T-helper 2 cell treated with Interferon-gamma antibody and Interleukin-4, amounts not matched to agents 100 ng/mL and 5 ng/mL, for 36 hours (primary cell): ENCODE data around the gene TRIM56. TPM values are rescaled to one million over a fixed set of nuclear protein-coding genes. Genes with fewer than 3 reads are reported as not detected.
"Not testable (repeated sequence)": the region's sequence is repeated elsewhere in the genome, so short reads cannot be mapped to it uniquely, and the experiment has no call there.

ENCODE experiments used
- intact Hi-C: fragments of 100-400 bp; cut with micrococcal nuclease; formaldehyde crosslinking; loops from one replicate; pipeline ENCODE4 v1.15.1; 2023
- total RNA-seq: library from RNA; stranded (reverse); gene quantifications from 2 replicates; pipeline ENCODE4 v1.2.3, GENCODE V29; 2022

TRIM56 gene
- total RNA-seq: 60.0 and 61.6 TPM in 2 replicates

DNA sequence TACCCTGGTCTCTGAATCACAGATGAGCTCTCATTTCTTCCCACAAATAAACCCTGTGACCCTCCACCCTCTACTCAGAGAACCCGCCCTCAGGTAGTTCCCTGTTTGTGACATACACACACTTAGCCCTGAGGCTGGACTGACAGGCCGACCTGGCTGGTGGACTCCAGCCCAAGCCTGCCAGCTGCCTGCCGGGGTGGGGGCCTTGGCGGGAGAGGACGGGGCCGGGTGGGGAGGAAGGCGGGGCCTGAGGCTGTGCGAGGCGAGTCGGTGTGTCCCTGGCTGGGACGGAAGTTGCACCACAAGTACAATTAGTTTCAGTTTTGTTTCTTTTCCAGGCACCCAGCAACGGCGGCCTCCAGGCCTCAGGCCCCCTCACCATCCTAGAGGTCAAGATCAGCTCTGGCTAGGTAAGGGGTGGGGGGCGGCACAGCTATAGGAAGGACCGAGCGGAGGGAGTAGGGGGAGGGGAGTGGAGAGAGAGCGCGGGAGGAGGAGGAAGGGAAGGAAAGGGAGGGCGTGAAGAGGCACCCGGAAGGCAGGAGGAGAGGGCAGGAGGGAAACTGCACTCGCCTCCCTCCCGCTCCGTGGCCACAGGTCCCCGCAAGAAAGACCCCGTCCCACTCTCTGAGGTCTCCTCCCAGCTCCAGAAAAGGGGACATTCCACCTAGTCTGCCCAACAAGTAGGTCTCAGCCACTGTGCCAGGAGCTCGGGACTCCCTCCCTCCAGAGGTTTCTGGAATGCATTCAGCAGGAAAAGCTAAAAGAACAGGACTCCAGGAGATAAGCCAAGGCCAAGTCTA is at the start of gene TRIM56:
TRIM56 (plus strand) TSS at position 320 of the 803 bp plus-strand sequence. CDS start 1,832 bp downstream, outside the sequence.
- intact Hi-C loops: loop anchor here (10.0 kb wide), 1 partner anchor 69 kb away; the partner anchor contains the start of gene AP1S1

DNA sequence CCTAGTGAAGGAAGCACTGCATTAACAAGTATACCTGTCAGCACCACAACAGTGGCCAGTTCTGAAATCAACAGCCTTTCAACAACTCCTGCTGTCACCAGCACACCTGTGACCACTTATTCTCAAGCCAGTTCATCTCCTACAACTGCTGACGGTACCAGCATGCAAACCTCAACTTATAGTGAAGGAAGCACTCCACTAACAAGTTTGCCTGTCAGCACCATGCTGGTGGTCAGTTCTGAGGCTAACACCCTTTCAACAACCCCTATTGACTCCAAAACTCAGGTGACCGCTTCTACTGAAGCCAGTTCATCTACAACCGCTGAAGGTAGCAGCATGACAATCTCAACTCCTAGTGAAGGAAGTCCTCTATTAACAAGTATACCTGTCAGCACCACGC is 49.3 kb upstream of the TRIM56 start:
- intact Hi-C loops: no loop called here

- intact Hi-C loops: not testable (repeated sequence)
Observed at GRCh38 chr7:101041283-101041682, 44.0 kb upstream of the TRIM56 start.

DNA sequence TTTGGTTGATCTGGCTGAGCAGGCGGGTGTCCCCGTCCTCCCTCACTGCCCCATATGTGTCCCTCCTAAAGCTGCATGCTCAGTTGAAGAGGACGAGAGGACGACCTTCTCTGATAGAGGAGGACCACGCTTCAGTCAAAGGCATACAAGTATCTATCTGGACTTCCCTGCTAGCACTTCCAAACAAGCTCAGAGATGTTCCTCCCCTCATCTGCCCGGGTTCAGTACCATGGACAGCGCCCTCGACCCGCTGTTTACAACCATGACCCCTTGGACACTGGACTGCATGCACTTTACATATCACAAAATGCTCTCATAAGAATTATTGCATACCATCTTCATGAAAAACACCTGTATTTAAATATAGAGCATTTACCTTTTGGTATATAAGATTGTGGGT is 26.9 kb upstream of the TRIM56 start:
- intact Hi-C loops: no loop called here

- intact Hi-C loops: loop anchor here (1.0 kb wide), 2 partner anchors 93 to 162 kb away; no protein-coding TSS in a partner anchor
Observed at GRCh38 chr7:101059620-101059942, 25.7 kb upstream of the TRIM56 start.

DNA sequence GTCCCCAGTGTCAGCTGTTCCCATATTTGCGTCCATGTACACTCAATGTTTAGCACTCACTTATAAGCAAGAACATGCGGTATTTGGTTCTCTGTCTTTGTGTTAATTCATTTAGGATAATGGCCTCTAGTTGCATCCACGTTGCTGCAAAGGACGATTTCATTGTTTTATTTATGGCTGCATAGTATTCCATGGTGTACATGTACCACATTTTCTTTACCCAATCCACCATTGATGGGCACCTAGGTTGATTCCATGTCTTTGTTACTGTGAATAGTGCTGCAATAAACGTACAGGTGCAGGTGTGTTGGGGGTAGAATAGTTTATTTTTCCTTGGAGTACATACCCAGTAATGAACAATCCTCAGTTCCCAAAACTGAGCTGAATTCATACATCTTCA is 24.3 kb upstream of the TRIM56 start:
- intact Hi-C loops: no loop called here

DNA sequence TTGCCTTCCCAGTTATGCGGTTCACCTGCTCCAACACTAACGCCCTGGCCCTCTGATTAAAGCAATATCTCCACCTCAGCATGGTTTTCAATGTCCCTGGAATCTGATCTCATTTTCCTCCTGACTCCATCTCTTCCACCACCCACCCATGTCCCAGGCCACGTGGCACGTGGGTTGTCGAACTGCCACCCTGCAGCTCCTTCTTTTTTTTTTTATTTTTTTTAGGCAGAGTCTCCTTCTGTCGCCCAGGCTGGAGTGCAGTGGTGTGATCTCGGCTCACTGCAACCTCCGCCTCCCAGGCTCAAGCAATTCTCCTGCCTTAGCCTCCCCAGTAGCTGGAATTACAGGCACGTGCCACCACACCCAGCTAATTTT is 21.1 kb upstream of the TRIM56 start:
- intact Hi-C loops: not testable (repeated sequence)

DNA sequence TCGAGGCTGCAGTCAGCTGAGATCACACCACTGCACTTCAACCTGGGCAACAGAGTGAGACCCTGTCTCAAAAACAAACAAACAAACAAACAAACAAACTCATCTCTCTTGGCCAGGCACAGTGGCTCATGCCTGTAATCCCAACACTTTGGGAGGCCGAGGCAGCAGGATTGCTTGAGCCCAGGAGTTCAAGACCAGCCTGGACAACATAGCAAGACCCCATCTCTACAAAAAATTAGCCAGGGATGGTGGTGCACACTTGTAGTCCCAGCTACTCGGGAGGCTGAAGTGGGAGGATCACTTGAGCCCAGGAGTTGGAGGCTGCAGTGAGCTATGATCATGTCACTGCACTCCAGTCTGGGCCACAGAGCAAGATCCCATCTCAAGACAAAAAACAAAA is 20.1 kb upstream of the TRIM56 start:
- intact Hi-C loops: not testable (repeated sequence)

DNA sequence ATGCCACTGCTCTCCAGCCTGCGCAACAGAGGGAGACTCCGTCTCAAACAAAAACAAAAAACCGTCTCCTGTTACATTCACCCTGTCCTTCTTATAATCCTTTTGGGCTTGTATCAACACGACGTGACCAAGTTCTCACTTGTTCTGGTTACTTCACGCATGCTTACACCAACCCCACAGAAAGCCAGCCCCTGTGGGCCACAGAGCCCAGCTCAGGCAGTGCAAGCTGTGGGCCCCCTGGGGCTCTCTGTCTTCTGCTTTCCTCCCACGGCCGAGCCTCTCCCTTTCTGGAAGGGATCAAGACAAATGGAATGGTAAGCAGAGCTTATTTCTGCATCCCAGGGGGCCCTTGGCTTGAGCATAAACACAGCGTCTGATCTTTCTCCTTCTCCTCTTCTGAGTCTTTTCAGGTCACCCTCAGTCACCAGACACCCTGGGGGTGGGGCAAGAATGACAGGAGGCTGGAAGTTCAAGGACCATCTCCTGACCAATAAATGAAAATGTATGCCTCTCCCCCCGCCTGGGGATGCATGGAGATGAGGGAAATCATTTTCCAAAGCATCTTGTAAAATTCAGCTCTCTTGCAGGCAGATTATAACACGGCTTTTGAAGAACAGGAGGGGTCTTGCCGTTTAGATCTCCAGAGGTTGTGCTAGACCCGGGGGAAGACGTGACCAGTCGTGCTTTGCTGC is 19.0 kb upstream of the TRIM56 start:
- intact Hi-C loops: no loop called here

GRCh38 chr7:101066833-101067177 is 18.5 kb upstream of the TRIM56 start:
- intact Hi-C loops: no loop called here

- intact Hi-C loops: no loop called here
Observed at GRCh38 chr7:101068401-101068800, 16.9 kb upstream of the TRIM56 start.

- intact Hi-C loops: not testable (repeated sequence)
Observed at GRCh38 chr7:101071362-101072104, 13.7 kb upstream of the TRIM56 start.

- intact Hi-C loops: loop anchor here (5.0 kb wide), 1 partner anchor 108 kb away; the partner anchor contains the start of gene MUC12
Observed at GRCh38 chr7:101075646-101076045, 9.6 kb upstream of the TRIM56 start.

DNA sequence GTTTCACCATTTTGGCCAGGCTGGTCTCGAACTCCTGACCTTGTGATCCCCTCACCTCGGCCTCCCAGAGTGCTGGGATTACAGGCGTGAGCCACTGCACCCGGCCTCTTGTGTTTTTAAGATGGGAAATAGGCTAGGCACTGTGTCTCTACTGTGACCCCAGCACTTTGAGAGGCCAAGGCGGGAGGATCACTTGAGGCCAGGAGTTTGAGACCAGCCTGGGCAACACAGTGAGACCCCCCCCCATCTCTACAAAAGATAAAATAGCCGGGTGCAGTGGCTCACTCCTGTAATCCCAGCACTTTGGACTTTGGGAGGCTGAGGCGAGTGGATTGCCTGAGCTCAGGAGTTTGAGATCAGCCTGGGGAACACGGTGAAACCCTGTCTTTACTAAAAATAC is 9.1 kb upstream of the TRIM56 start:
- intact Hi-C loops: loop anchor here (5.0 kb wide), 1 partner anchor 109 kb away; the partner anchor contains the start of gene MUC12

GRCh38 chr7:101077303-101078086 is 7.8 kb upstream of the TRIM56 start:
- intact Hi-C loops: loop anchor here (1.0 to 5.0 kb wide), 2 partner anchors 110 to 183 kb away; partner anchors contain the start of gene MUC12

DNA sequence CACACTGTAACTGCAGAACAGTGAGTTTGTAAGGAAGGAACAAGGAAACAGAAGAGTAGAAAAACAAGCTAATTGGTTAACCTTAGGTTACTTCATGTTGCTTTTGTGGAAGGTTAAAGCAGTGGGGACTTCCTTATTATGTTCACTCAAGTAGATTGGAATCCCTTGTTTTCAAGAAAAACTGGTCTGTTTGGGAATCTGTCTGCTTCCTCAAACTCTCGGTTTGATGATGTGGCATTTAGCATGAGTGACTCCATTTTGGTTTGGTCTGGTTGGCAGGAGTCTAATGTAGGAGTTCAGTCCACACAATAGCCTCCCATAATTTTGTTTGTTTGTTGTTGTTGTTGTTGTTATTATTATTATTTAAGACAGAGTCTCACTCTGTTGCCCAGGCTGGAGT is 3.8 kb upstream of the TRIM56 start:
- intact Hi-C loops: loop anchor here (10.0 kb wide), 1 partner anchor 73 kb away; the partner anchor contains the start of gene AP1S1

DNA sequence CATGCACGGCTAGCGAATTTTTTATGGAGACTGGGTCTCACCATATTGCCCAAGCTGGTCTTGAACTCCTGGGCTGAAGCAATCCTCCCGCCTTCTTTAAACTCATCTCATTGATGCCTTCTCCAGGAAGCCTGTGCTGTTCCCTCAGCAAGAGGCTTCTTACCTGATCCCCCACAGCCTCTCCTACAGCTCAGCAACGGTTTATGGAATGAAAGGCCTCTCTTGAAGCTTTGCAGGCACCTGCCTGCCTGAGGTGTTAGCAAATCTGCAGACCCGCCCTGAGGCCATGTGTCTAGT is 468 bp upstream of the TRIM56 start:
- intact Hi-C loops: loop anchor here (10.0 kb wide), 1 partner anchor 70 kb away; the partner anchor contains the start of gene AP1S1

- intact Hi-C loops: loop anchor here (10.0 kb wide), 1 partner anchor 67 kb away; the partner anchor contains the start of gene AP1S1
Observed at GRCh38 chr7:101087334-101088068, 2.2 kb downstream of the TRIM56 start.

DNA sequence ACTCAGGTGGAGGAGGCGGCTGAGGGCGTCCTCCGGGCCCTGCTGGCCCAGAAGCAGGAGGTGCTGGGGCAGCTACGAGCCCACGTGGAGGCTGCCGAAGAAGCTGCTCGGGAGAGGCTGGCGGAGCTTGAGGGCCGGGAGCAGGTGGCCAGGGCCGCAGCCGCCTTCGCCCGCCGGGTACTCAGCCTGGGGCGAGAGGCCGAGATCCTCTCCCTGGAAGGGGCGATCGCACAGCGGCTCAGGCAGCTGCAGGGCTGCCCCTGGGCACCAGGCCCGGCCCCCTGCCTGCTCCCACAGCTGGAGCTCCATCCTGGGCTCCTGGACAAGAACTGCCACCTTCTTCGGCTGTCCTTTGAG is 2.8 kb downstream of the TRIM56 start:
- intact Hi-C loops: loop anchor here (10.0 kb wide), 1 partner anchor 67 kb away; the partner anchor contains the start of gene AP1S1

DNA sequence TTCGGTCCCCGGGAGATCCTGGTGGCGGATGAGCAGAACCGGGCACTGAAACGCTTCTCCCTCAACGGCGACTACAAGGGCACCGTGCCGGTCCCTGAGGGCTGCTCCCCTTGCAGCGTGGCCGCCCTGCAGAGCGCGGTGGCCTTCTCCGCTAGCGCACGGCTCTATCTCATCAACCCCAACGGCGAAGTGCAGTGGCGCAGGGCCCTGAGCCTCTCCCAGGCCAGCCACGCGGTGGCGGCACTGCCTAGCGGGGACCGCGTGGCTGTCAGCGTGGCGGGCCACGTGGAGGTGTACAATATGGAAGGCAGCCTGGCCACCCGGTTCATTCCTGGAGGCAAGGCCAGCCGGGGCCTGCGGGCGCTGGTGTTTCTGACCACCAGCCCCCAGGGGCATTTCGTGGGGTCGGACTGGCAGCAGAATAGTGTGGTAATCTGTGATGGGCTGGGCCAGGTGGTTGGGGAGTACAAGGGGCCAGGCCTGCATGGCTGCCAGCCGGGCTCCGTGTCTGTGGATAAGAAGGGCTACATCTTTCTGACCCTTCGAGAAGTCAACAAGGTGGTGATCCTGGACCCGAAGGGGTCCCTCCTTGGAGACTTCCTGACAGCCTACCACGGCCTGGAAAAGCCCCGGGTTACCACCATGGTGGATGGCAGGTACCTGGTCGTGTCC is 3.7 kb downstream of the TRIM56 start:
- intact Hi-C loops: loop anchor here (10.0 kb wide), 1 partner anchor 66 kb away; the partner anchor contains the start of gene AP1S1
